Parathyroid adenoma (tissue), 2 donors: Measurements from ENCODE around the gene TGFBR2.
"Not testable (repeated sequence)": the region's sequence is repeated elsewhere in the genome, so short reads cannot be mapped to it uniquely, and the experiment has no call there.

Source experiments
- H2AFZ ChIP-seq: fragments of 300-600 bp; sonication (generic); one replicate; pipeline ENCODE4 v1.7.0; 2017; ENCODE audit warnings: antibody characterized with exemption, mild to moderate bottlenecking
- H3K27ac ChIP-seq: fragments of 300-600 bp; sonication (generic); one replicate; pipeline ENCODE4 v1.7.0; 2017
- H3K27me3 ChIP-seq: fragments of 300-600 bp; sonication (generic); one replicate; pipeline ENCODE4 v1.7.0; 2017; ENCODE audit warnings: low read length; ENCODE audit not compliant: control insufficient read depth, insufficient read depth
- H3K36me3 ChIP-seq: fragments of 300-600 bp; sonication (generic); one replicate; pipeline ENCODE4 v1.7.0; 2017; ENCODE audit warnings: low read length; ENCODE audit not compliant: control insufficient read depth, insufficient read depth
- H3K4me1 ChIP-seq: fragments of 300-600 bp; sonication (generic); one replicate; pipeline ENCODE4 v1.7.0; 2017; ENCODE audit warnings: control low read depth
- H3K4me2 ChIP-seq: fragments of 300-600 bp; sonication (generic); one replicate; pipeline ENCODE4 v1.7.0; 2017; ENCODE audit warnings: low read length
- H3K4me3 ChIP-seq: fragments of 300-600 bp; sonication (generic); one replicate; pipeline ENCODE4 v1.7.0; 2017; ENCODE audit warnings: low read depth, low read length
- H3K79me2 ChIP-seq: fragments of 300-600 bp; sonication (generic); one replicate; pipeline ENCODE4 v1.7.0; 2017; ENCODE audit warnings: control low read depth
- H3K9ac ChIP-seq: fragments of 300-600 bp; sonication (generic); one replicate; pipeline ENCODE4 v1.7.0; 2017; ENCODE audit warnings: mild to moderate bottlenecking
- H3K9me3 ChIP-seq: fragments of 300-600 bp; sonication (generic); one replicate; pipeline ENCODE4 v1.7.0; 2017; ENCODE audit warnings: low read length; ENCODE audit not compliant: control insufficient read depth
- CTCF ChIP-seq: fragments of 300-600 bp; sonication (generic); IDR thresholded peaks from one replicate; pipeline ENCODE4 v1.7.0; 2017; ENCODE audit warnings: antibody characterized with exemption, mild to moderate bottlenecking
- donor health status: primary hyperparathyroidism.

The TGFBR2 gene

GRCh38 chr3:30623351-30623750, 16.9 kb downstream of the TGFBR2 start:
- H3K27me3 ChIP-seq: no peaks in the 10 kb centered on the region
- H3K9me3 ChIP-seq: no peaks in the 10 kb centered on the region
- H3K9ac ChIP-seq: no peak overlapping the region
- H3K79me2 ChIP-seq: peaks cover 3% of the 10 kb centered on the region
- no peak overlapping the region for H3K4me2 ChIP-seq
- H3K36me3 ChIP-seq: no peaks in the 10 kb centered on the region
- no peak for TF ChIP-seq CTCF
- H3K4me3 ChIP-seq: no peak overlapping the region
- H2AFZ ChIP-seq: no peak overlapping the region
- no peak overlapping the region for H3K27ac ChIP-seq
- no peaks in the 10 kb centered on the region for H3K4me1 ChIP-seq

- H3K27me3 ChIP-seq, H3K4me2 ChIP-seq, H3K79me2 ChIP-seq, H3K9ac ChIP-seq, H3K36me3 ChIP-seq, H3K4me3 ChIP-seq, H3K4me1 ChIP-seq, H3K27ac ChIP-seq, H3K9me3 ChIP-seq, H2AFZ ChIP-seq: not testable (repeated sequence)
These were observed 18.1 kb downstream of the TGFBR2 start for GRCh38 chr3:30624480-30624879.

- H3K79me2 ChIP-seq: no peaks in the 10 kb centered on the region
- TF ChIP-seq CTCF: no peak
- no peak overlapping the region for H3K27ac ChIP-seq
- no peaks in the 10 kb centered on the region for H3K27me3 ChIP-seq
- no peaks in the 10 kb centered on the region for H3K4me1 ChIP-seq
- H2AFZ ChIP-seq: no peak overlapping the region
- no peak overlapping the region for H3K9ac ChIP-seq
- no peak overlapping the region for H3K4me2 ChIP-seq
- H3K36me3 ChIP-seq: no peaks in the 10 kb centered on the region
- H3K4me3 ChIP-seq: no peak overlapping the region
- H3K9me3 ChIP-seq: no peaks in the 10 kb centered on the region
These were observed 19.4 kb downstream of the TGFBR2 start for GRCh38 chr3:30625541-30626438.

- Histone ChIP-seq H2AFZ (no peak overlapping the region), H3K4me3 (no peak overlapping the region), H3K36me3 (no peaks in the 10 kb centered on the region), H3K27ac (no peak overlapping the region), H3K79me2 (no peaks in the 10 kb centered on the region), H3K4me1 (no peaks in the 10 kb centered on the region), H3K9me3 (no peaks in the 10 kb centered on the region), H3K27me3 (no peaks in the 10 kb centered on the region), H3K4me2 (no peak overlapping the region), H3K9ac (no peak overlapping the region)
- TF ChIP-seq CTCF: no peak
These were observed 20.2 kb downstream of the TGFBR2 start for GRCh38 chr3:30626443-30627180.

GRCh38 chr3:30628205-30628900, 22.0 kb downstream of the TGFBR2 start:
- no peak overlapping the region for H2AFZ ChIP-seq
- no peaks in the 10 kb centered on the region for H3K27me3 ChIP-seq
- H3K4me2 ChIP-seq: no peak overlapping the region
- no peaks in the 10 kb centered on the region for H3K9me3 ChIP-seq
- H3K36me3 ChIP-seq: no peaks in the 10 kb centered on the region
- no peak overlapping the region for H3K27ac ChIP-seq
- no peaks in the 10 kb centered on the region for H3K79me2 ChIP-seq
- no peak overlapping the region for H3K4me3 ChIP-seq
- no peaks in the 10 kb centered on the region for H3K4me1 ChIP-seq
- H3K9ac ChIP-seq: no peak overlapping the region
- no peak for TF ChIP-seq CTCF
